Neural crest cell (in vitro differentiated cells): Measurements from ENCODE around the gene DLGAP4. TPM values are rescaled to one million over a fixed set of nuclear protein-coding genes. Genes with fewer than 3 reads are reported as not detected.
A peak's percentile ranks its signal among the peaks of the same experiment; 100 is the strongest.

Experiments used
- DNase-seq: peaks from one replicate; pipeline ENCODE4 v3.0.0; 2021; ENCODE audit warnings: low read depth, mixed read lengths, low spot score
- H3K27ac Mint-ChIP-seq: one replicate; pipeline ENCODE4 v1.8.0; 2021; ENCODE audit warnings: mild to moderate bottlenecking, mixed read lengths; ENCODE audit not compliant: unreplicated experiment
- H3K27me3 Mint-ChIP-seq: 2 replicates; pipeline ENCODE4 v1.8.0; 2021; ENCODE audit warnings: low read depth, mild to moderate bottlenecking, mixed read lengths
- H3K36me3 Mint-ChIP-seq: 2 replicates; pipeline ENCODE4 v1.8.0; 2021; ENCODE audit warnings: low read depth, mild to moderate bottlenecking, mixed read lengths
- H3K4me1 Mint-ChIP-seq: 2 replicates; pipeline ENCODE4 v1.8.0; 2021; ENCODE audit warnings: mixed read lengths
- H3K4me3 Mint-ChIP-seq: one replicate; pipeline ENCODE4 v1.8.0; 2021; ENCODE audit warnings: mild to moderate bottlenecking, mixed read lengths
- H3K9me3 Mint-ChIP-seq: 2 replicates; pipeline ENCODE4 v1.8.0; 2021; ENCODE audit warnings: mixed read lengths
- CTCF ChIP-seq: fragments of 200-600 bp; sonication (generic); conservative IDR thresholded peaks from 2 replicates; pipeline ENCODE4 v1.5.0; 2021; ENCODE audit warnings: antibody characterized with exemption, mild to moderate bottlenecking
- total RNA-seq: library from RNA; stranded (reverse); gene quantifications from 2 replicates; pipeline ENCODE4 v1.2.1, GENCODE V29; 2021

The DLGAP4 gene
- total RNA-seq, 1 donor from 2014 or later, result 95.6 TPM

GRCh38 chr20:36571564-36572504 lies 265.7 kb downstream of the DLGAP4 start:
- Mint-ChIP-seq H3K4me3 (peak overlapping the region; percentile 90), H3K36me3 (no peaks in the 10 kb centered on the region), H3K9me3 (no peaks in the 10 kb centered on the region), H3K4me1 (peaks cover 38% of the 10 kb centered on the region), H3K27me3 (peaks cover 8% of the 10 kb centered on the region), H3K27ac (no peak overlapping the region)
- TF ChIP-seq CTCF, result no peak
- no peak for DNase-seq

- peak overlapping the region; percentile 90 for H3K4me3 Mint-ChIP-seq
- H3K27ac Mint-ChIP-seq, result peak overlapping the region; percentile 54
- no peak for TF ChIP-seq CTCF
- peaks cover 38% of the 10 kb centered on the region for H3K4me1 Mint-ChIP-seq
- peaks cover 8% of the 10 kb centered on the region for H3K27me3 Mint-ChIP-seq
- H3K9me3 Mint-ChIP-seq, result no peaks in the 10 kb centered on the region
- no peaks in the 10 kb centered on the region for H3K36me3 Mint-ChIP-seq
- peak; percentile 26 for DNase-seq
Measured at GRCh38 chr20:36572701-36573102, 266.6 kb downstream of the DLGAP4 start.

- Mint-ChIP-seq H3K27me3 (peaks cover 8% of the 10 kb centered on the region), H3K36me3 (no peaks in the 10 kb centered on the region), H3K9me3 (no peaks in the 10 kb centered on the region), H3K4me3 (peak within 1 kb of the TSS; percentile 96), H3K27ac (peak within 1 kb of the TSS; percentile 67), H3K4me1 (peaks cover 38% of the 10 kb centered on the region)
- DNase-seq, result peak; percentile 87
- TF ChIP-seq CTCF, result no peak
Measured at GRCh38 chr20:36573103-36573797, 267.1 kb downstream of the DLGAP4 start, which contains the start of gene TGIF2. TSS of gene TGIF2 (plus strand) at chr20:36573597. CDS start at chr20:36578775, 5,178 bp downstream.

- Mint-ChIP-seq H3K36me3 (no peaks in the 10 kb centered on the region), H3K27me3 (peaks cover 8% of the 10 kb centered on the region), H3K4me3 (peak overlapping the region; percentile 96), H3K27ac (peak overlapping the region; percentile 67), H3K4me1 (peaks cover 38% of the 10 kb centered on the region), H3K9me3 (no peaks in the 10 kb centered on the region)
- no peak for TF ChIP-seq CTCF
- no peak for DNase-seq
Measured at GRCh38 chr20:36573798-36574365, 267.7 kb downstream of the DLGAP4 start.

- peaks cover 38% of the 10 kb centered on the region for H3K4me1 Mint-ChIP-seq
- DNase-seq, result peak; percentile 43
- H3K9me3 Mint-ChIP-seq, result no peaks in the 10 kb centered on the region
- no peaks in the 10 kb centered on the region for H3K36me3 Mint-ChIP-seq
- no peak for TF ChIP-seq CTCF
- peaks cover 8% of the 10 kb centered on the region for H3K27me3 Mint-ChIP-seq
- H3K27ac Mint-ChIP-seq, result peak overlapping the region; percentile 97
- H3K4me3 Mint-ChIP-seq, result peak overlapping the region; percentile 96
Measured at GRCh38 chr20:36574366-36575135, 268.4 kb downstream of the DLGAP4 start.
